H1 (cell line): ENCODE measurements around the gene PARD6B. TPM values are rescaled to one million over a fixed set of nuclear protein-coding genes. Genes with fewer than 3 reads are reported as not detected.

Source experiments
- CHD7 ChIP-seq: fragments of 300-600 bp; sonication (generic); IDR thresholded peaks from 2 replicates; pipeline ENCODE4 v1.7.1; 2012; ENCODE audit warnings: low read length, moderate library complexity, mild to moderate bottlenecking, inconsistent platforms; ENCODE audit not compliant: insufficient replicate concordance
- polyA plus RNA-seq, 7 experiments: library from polyadenylated mRNA; depleted of rRNA in 3 of 7; stranded (reverse) in 5 of 7; unstranded in 2 of 7; fragments of >200 nt in 5 of 7; fragments of 200-250 nt in 2 of 7; gene quantifications; 1 replicate in 5 of 7; 2 replicates in 1 of 7; 4 replicates in 1 of 7; pipeline versions ENCODE4 v1.2.1 to v1.2.3, GENCODE V29; 2011 to 2013; ENCODE audit warnings: missing spikeins in 2 of 7, mixed read lengths in 2 of 7
- total RNA-seq: library from RNA; stranded (reverse); fragmentation: NEBNext Ultra II Directional; extraction: Animal tissue kit (Norgen Biotek cat#: 25700); gene quantifications from 2 replicates; pipeline ENCODE4 v1.2.1, GENCODE V29; 2021
- TF ChIP-seq, protein P1 (sequence below): IDR thresholded peaks from 2 replicates; pipeline ENCODE4 v1.6.1; 2012; ENCODE audit warnings: inconsistent platforms

The PARD6B gene
- total and polyA plus RNA-seq, 2 of the 8 experiments (the other 6 are each of a cell fraction or from before 2014, with no cell fraction given): 5.2 to 34.1 TPM

- no peak for TF ChIP-seq CHD7
- TF ChIP-seq, protein P1, sequence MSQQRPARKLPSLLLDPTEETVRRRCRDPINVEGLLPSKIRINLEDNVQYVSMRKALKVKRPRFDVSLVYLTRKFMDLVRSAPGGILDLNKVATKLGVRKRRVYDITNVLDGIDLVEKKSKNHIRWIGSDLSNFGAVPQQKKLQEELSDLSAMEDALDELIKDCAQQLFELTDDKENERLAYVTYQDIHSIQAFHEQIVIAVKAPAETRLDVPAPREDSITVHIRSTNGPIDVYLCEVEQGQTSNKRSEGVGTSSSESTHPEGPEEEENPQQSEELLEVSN: peak; percentile 17; the same call in 1 of the 2 replicates
Measured at GRCh38 chr20:50794181-50794845, 62.9 kb downstream of the PARD6B start (continued).
